ENCODE results near the gene BOLL.
A peak's percentile ranks its signal among the peaks of the same experiment; 100 is the strongest.
"Not testable (repeated sequence)": the region's sequence is repeated elsewhere in the genome, so short reads cannot be mapped to it uniquely, and the experiment has no call there.

Gene BOLL

DNA sequence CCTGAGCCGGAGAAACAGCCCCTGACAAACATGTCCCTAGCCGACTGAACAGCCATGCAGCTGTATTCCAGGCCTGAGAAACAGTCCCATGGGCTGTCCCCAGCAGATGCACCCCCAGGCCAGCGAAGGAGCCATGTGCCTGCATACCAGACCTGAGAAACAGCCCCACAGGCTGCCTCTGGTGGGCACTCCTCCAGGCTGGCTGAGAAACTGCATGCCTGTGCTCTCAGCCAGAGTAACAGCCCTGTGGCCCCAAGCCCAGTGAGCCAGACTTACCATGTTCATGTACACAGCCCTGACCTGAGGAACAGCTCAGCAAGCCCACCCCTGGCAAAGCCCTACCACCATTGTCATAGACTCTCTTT, 24.8 kb downstream of the BOLL start:
- H3K9me3 Mint-ChIP-seq = peaks cover 10% of the 10 kb centered on the region
- H3K4me1 Mint-ChIP-seq = no peaks in the 10 kb centered on the region
- no peaks in the 10 kb centered on the region for H3K36me3 Mint-ChIP-seq
- no peaks in the 10 kb centered on the region for H3K27me3 Mint-ChIP-seq
- H3K4me3 Mint-ChIP-seq = no peak overlapping the region
- DNase-seq = no peak
- CTCF ChIA-PET = no interaction called here
- no peak overlapping the region for H3K27ac Mint-ChIP-seq

GRCh38 chr2:197759625-197760292, 25.4 kb downstream of the BOLL start:
- no peaks in the 10 kb centered on the region for H3K4me1 Mint-ChIP-seq
- peaks cover 10% of the 10 kb centered on the region for H3K9me3 Mint-ChIP-seq
- H3K36me3 Mint-ChIP-seq = no peaks in the 10 kb centered on the region
- no peak for DNase-seq
- H3K27me3 Mint-ChIP-seq = no peaks in the 10 kb centered on the region
- H3K27ac Mint-ChIP-seq = no peak overlapping the region
- CTCF ChIA-PET = no interaction called here
- H3K4me3 Mint-ChIP-seq = no peak overlapping the region

- no peak for DNase-seq
- Mint-ChIP-seq H3K27me3 (no peaks in the 10 kb centered on the region), H3K9me3 (peaks cover 10% of the 10 kb centered on the region), H3K4me3 (no peak overlapping the region), H3K36me3 (no peaks in the 10 kb centered on the region), H3K4me1 (no peaks in the 10 kb centered on the region), H3K27ac (no peak overlapping the region)
- CTCF ChIA-PET = no interaction called here
Observed at GRCh38 chr2:197759013-197759412, 26.1 kb downstream of the BOLL start.

GRCh38 chr2:197740200-197740599, 44.9 kb downstream of the BOLL start:
- no peaks in the 10 kb centered on the region for H3K27me3 Mint-ChIP-seq
- DNase-seq = no peak
- H3K4me3 Mint-ChIP-seq = no peak overlapping the region
- no peaks in the 10 kb centered on the region for H3K4me1 Mint-ChIP-seq
- no peaks in the 10 kb centered on the region for H3K36me3 Mint-ChIP-seq
- no peak overlapping the region for H3K27ac Mint-ChIP-seq
- no peaks in the 10 kb centered on the region for H3K9me3 Mint-ChIP-seq
- CTCF ChIA-PET = no interaction called here

DNA sequence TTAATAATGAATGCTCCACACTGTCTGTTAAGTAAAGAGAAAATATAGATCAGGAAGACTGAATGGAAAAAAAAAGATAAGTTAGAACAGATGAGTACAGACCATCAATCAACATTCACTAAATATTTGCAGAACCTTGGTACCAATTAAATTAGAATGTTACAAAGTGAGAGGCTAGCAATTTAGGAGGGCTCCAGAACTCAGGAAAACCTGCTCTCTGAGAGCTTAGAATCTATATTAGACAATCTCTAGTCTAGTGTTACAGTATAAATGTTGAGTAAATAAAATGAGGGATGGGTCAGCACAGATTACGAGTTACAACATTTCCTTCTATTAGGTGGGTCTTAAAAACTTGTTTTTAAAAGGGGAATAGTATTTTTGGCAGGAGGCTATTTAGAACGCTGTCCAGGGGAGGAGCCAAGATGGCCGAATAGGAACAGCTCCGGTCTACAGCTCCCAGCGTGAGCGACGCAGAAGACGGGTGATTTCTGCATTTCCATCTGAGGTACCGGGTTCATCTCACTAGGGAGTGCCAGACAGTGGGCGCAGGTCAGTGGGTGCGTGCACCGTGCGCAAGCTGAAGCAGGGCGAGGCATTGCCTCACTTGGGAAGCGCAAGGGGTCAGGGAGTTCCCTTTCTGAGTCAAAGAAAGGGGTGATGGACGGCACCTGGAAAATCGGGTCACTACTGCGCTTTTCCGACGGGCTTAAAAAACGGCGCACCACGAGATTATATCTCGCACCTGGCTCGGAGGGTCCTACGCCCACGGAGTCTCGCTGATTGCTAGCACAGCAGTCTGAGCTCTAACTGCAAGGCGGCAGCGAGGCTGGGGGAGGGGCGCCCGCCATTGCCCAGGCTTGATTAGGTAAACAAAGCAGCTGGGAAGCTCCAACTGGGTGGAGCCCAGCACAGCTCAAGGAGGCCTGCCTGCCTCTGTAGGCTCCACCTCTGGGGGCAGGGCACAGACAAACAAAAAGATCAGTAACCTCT, 56.3 kb downstream of the BOLL start:
- H3K27me3 Mint-ChIP-seq, H3K27ac Mint-ChIP-seq, H3K4me1 Mint-ChIP-seq, H3K36me3 Mint-ChIP-seq, H3K4me3 Mint-ChIP-seq, H3K9me3 Mint-ChIP-seq, DNase-seq, CTCF ChIA-PET: not testable (repeated sequence)

- Mint-ChIP-seq H3K36me3 (peaks cover 2% of the 10 kb centered on the region), H3K4me3 (no peak overlapping the region), H3K4me1 (no peaks in the 10 kb centered on the region), H3K27me3 (no peaks in the 10 kb centered on the region), H3K9me3 (peaks cover 3% of the 10 kb centered on the region), H3K27ac (no peak overlapping the region)
- CTCF ChIA-PET = no interaction called here
- no peak for DNase-seq
Observed at GRCh38 chr2:197727011-197727410, 58.1 kb downstream of the BOLL start.

- Mint-ChIP-seq H3K27me3 (no peaks in the 10 kb centered on the region), H3K36me3 (peaks cover under 1% of the 10 kb centered on the region), H3K27ac (no peak overlapping the region), H3K9me3 (no peaks in the 10 kb centered on the region), H3K4me3 (no peak overlapping the region), H3K4me1 (peaks cover 2% of the 10 kb centered on the region)
- DNase-seq = no peak
- CTCF ChIA-PET = no interaction called here
Observed at GRCh38 chr2:197717863-197718262, 67.3 kb downstream of the BOLL start.

GRCh38 chr2:197713271-197713670, 71.8 kb downstream of the BOLL start:
- no peaks in the 10 kb centered on the region for H3K27me3 Mint-ChIP-seq
- H3K36me3 Mint-ChIP-seq = peaks cover 24% of the 10 kb centered on the region
- CTCF ChIA-PET = interaction anchor here (0.6 kb wide), 1 partner anchor 294 kb away, joined by 3 read pairs; no protein-coding TSS in a partner anchor
- no peak overlapping the region for H3K27ac Mint-ChIP-seq
- H3K4me3 Mint-ChIP-seq = no peak overlapping the region
- H3K9me3 Mint-ChIP-seq = no peaks in the 10 kb centered on the region
- no peak for DNase-seq
- peaks cover 28% of the 10 kb centered on the region for H3K4me1 Mint-ChIP-seq

DNA sequence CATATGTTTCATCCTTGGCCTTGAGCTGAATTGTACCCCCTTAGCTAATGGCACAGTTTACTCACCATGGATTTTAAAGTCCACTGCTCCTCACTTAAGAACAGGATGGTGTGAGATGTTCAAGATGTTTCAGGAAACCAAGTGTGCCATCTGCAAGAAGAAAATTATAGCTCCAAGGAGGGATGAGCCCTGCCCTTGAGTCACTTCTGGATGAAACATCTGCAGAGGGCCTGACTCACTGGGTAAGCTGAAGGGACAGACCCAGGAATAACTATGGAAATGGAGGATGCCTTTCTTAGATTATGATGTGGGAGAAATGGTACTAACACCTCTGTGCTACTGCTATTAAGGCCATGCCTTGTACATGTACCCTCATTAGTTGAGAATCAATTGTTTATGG, 73.5 kb downstream of the BOLL start:
- peaks cover 25% of the 10 kb centered on the region for H3K36me3 Mint-ChIP-seq
- H3K4me3 Mint-ChIP-seq = no peak overlapping the region
- peaks cover 41% of the 10 kb centered on the region for H3K4me1 Mint-ChIP-seq
- DNase-seq = no peak
- no peaks in the 10 kb centered on the region for H3K27me3 Mint-ChIP-seq
- H3K27ac Mint-ChIP-seq = no peak overlapping the region
- H3K9me3 Mint-ChIP-seq = no peaks in the 10 kb centered on the region
- CTCF ChIA-PET = no interaction called here

GRCh38 chr2:197710424-197711042, 74.6 kb downstream of the BOLL start:
- Mint-ChIP-seq H3K27me3 (no peaks in the 10 kb centered on the region), H3K27ac (no peak overlapping the region), H3K36me3 (peaks cover 27% of the 10 kb centered on the region), H3K4me1 (peaks cover 44% of the 10 kb centered on the region), H3K4me3 (no peak overlapping the region), H3K9me3 (no peaks in the 10 kb centered on the region)
- DNase-seq = no peak
- CTCF ChIA-PET = no interaction called here

DNA sequence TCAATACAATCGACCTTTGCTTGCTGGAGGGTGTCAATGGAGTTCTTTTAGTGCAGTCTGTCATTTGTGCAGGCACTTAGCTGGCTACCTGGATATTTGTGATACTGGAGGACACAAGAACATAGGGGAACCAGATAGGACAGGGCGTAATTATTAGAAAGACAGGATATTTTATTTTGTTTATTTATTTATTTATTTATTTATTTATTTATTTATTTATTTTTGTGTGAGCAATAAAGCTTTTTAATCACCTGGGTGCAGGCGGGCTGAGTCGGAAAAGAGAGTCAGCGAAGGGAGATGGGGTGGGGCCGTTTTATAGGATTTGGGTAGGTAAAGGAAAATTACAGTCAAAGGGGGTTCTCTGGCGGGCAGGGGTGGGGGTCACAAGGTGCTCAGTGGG, 76.0 kb downstream of the BOLL start:
- H3K9me3 Mint-ChIP-seq, H3K4me3 Mint-ChIP-seq, DNase-seq, H3K27ac Mint-ChIP-seq, CTCF ChIA-PET, H3K27me3 Mint-ChIP-seq: not testable (repeated sequence)
- Mint-ChIP-seq H3K36me3 (peaks cover 27% of the 10 kb centered on the region), H3K4me1 (peaks cover 49% of the 10 kb centered on the region)

DNA sequence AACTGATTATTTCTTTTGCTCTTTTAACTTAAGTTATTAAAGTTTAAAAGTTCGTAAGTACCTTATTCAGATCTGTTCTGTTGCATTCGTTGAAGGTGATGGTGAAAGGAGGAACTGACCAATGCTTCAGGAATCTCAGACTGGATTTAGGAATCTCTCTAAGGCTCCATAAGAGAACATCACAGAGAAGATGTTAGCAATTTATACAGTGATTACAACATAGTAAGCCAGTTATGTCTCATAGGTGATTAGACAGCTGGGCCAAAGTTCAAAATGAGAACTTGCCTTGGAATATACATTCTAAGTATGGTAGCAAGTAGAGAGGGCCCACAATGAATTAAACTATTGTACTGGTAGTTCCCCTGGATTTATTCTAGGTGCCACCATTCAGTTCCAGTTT, 76.8 kb downstream of the BOLL start:
- H3K4me3 Mint-ChIP-seq = no peak overlapping the region
- no peak for DNase-seq
- H3K4me1 Mint-ChIP-seq = peaks cover 52% of the 10 kb centered on the region
- H3K9me3 Mint-ChIP-seq = no peaks in the 10 kb centered on the region
- CTCF ChIA-PET = interaction anchor here (2.8 kb wide), 1 partner anchor 71 kb away, joined by 23 read pairs; no protein-coding TSS in a partner anchor
- no peak overlapping the region for H3K27ac Mint-ChIP-seq
- peaks cover 27% of the 10 kb centered on the region for H3K36me3 Mint-ChIP-seq
- H3K27me3 Mint-ChIP-seq = no peaks in the 10 kb centered on the region

- DNase-seq = no peak
- peak overlapping the region; percentile 86 for H3K4me3 Mint-ChIP-seq
- H3K9me3 Mint-ChIP-seq = no peaks in the 10 kb centered on the region
- H3K4me1 Mint-ChIP-seq = peaks cover 48% of the 10 kb centered on the region
- CTCF ChIA-PET = interaction anchor here (1.2 to 2.8 kb wide), 5 partner anchors 8 to 596 kb away, joined by 3 to 23 read pairs (median 4); partner anchors contain the start of gene MOB4
- H3K36me3 Mint-ChIP-seq = peaks cover 23% of the 10 kb centered on the region
- H3K27ac Mint-ChIP-seq = peak overlapping the region; percentile 1
- H3K27me3 Mint-ChIP-seq = no peaks in the 10 kb centered on the region
Observed at GRCh38 chr2:197707316-197708213, 77.6 kb downstream of the BOLL start.

DNA sequence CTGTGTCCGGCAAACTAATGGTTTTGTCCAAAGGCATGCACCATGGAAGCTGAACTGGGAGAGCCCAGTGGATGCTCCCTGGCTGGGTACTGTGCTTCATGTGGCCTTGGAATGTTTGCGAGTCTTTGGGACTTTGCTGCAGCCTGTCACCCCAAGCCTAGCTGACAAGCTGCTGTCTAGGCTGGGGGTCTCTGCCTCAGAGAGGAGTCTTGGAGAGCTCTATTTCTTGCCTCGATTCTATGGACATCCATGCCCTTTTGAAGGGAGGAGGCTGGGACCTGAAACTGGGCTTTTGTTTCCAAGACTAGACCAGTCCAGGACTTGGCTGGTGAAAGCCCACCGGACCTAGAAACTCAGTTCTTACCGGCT, 78.3 kb downstream of the BOLL start:
- Mint-ChIP-seq H3K9me3 (no peaks in the 10 kb centered on the region), H3K36me3 (peaks cover 22% of the 10 kb centered on the region), H3K4me3 (peak overlapping the region; percentile 86), H3K27me3 (no peaks in the 10 kb centered on the region), H3K27ac (no peak overlapping the region), H3K4me1 (peaks cover 48% of the 10 kb centered on the region)
- CTCF ChIA-PET = interaction anchor here (1.2 to 2.8 kb wide), 5 partner anchors 9 to 596 kb away, joined by 3 to 23 read pairs (median 4); partner anchors contain the start of gene MOB4
- DNase-seq = no peak
